Keratinocyte (primary cell): ENCODE data around the gene PLCL1. TPM values are rescaled to one million over a fixed set of nuclear protein-coding genes. Genes with fewer than 3 reads are reported as not detected.

Experiments used
- DNase-seq: peaks from one replicate; pipeline ENCODE4 v3.0.0-alpha.2; 2011; ENCODE audit warnings: low read depth, missing footprints, low spot score
- FAIRE-seq: peaks from 2 replicates; lab custom pipeline; 2011; peaks lifted over from hg19 to GRCh38; lab: Jason Lieb, UNC
- H2AFZ ChIP-seq: 2 replicates; pipeline ENCODE4 v1.6.0; 2012; ENCODE audit warnings: low read length, control low read depth, inconsistent platforms; ENCODE audit not compliant: control insufficient read depth
- H3K27ac ChIP-seq: 2 replicates; pipeline ENCODE4 v1.5.1; 2011; ENCODE audit warnings: low read length; ENCODE audit not compliant: control insufficient read depth, insufficient read depth
- H3K27me3 ChIP-seq: 3 replicates; pipeline ENCODE4 v1.6.0; 2011; ENCODE audit warnings: low read length; ENCODE audit not compliant: control insufficient read depth, insufficient read depth; ENCODE audit errors: extremely low read depth
- H3K36me3 ChIP-seq, 2 experiments: 2 replicates in 1 of 2; 3 replicates in 1 of 2; pipeline ENCODE4 v1.5.1; 2011; ENCODE audit warnings: low read length in 2 of 2, mild to moderate bottlenecking in 1 of 2; ENCODE audit not compliant: control insufficient read depth in 2 of 2, insufficient read depth in 2 of 2; ENCODE audit errors: extremely low read depth in 1 of 2
- H3K4me1 ChIP-seq: 3 replicates; pipeline ENCODE4 v1.5.1; 2011; ENCODE audit warnings: low read length; ENCODE audit not compliant: control insufficient read depth, insufficient read depth; ENCODE audit errors: extremely low read depth
- H3K4me2 ChIP-seq: 3 replicates; pipeline ENCODE4 v1.6.0; 2011; ENCODE audit warnings: low read depth, low read length; ENCODE audit not compliant: control insufficient read depth, insufficient read depth; ENCODE audit errors: extremely low read depth
- H3K4me3 ChIP-seq, 3 experiments: fragments of 200-600 bp in 1 of 3; sonication (generic) in 1 of 3; 2 replicates in 2 of 3; 3 replicates in 1 of 3; pipeline ENCODE4 v1.5.1; 2011 to 2016; ENCODE audit warnings: low read length in 3 of 3, mild to moderate bottlenecking in 3 of 3, control low read depth in 2 of 3, inconsistent platforms in 1 of 3, low read depth in 1 of 3, mixed read lengths in 1 of 3, mixed run types in 1 of 3, moderate library complexity in 1 of 3; ENCODE audit not compliant: control insufficient read depth in 2 of 3, insufficient read depth in 2 of 3; ENCODE audit errors: extremely low read depth in 1 of 3
- H3K79me2 ChIP-seq: 2 replicates; pipeline ENCODE4 v1.6.0; 2012; ENCODE audit warnings: low read length; ENCODE audit not compliant: control insufficient read depth, insufficient read depth
- H3K9ac ChIP-seq: 3 replicates; pipeline ENCODE4 v1.6.0; 2011; ENCODE audit warnings: low read length; ENCODE audit not compliant: control insufficient read depth, insufficient read depth; ENCODE audit errors: extremely low read depth
- H3K9me1 ChIP-seq: 3 replicates; pipeline ENCODE4 v1.6.0; 2011; ENCODE audit warnings: low read length; ENCODE audit not compliant: control insufficient read depth, insufficient read depth; ENCODE audit errors: extremely low read depth
- H3K9me3 ChIP-seq: 2 replicates; pipeline ENCODE4 v1.5.1; 2012; ENCODE audit warnings: low read depth, low read length; ENCODE audit not compliant: control insufficient read depth
- H4K20me1 ChIP-seq: 3 replicates; pipeline ENCODE4 v1.6.0; 2011; ENCODE audit warnings: low read length; ENCODE audit not compliant: control insufficient read depth, insufficient read depth; ENCODE audit errors: extremely low read depth
- EZH2 ChIP-seq: IDR thresholded peaks from one replicate; pipeline ENCODE4 v1.6.1; 2012; ENCODE audit warnings: inconsistent platforms, mild to moderate bottlenecking, low read length, moderate library complexity
- dilution Hi-C: fragments of 300-500 bp; cut with MboI; formaldehyde crosslinking; loops from one replicate; pipeline ENCODE4 v1.7.0; 2020; ENCODE audit warnings: low sequenced_read_pairs; ENCODE audit not compliant: extremely low pct_ligation_motif_present
- polyA plus RNA-seq, 5 experiments: library from polyadenylated mRNA; depleted of rRNA in 3 of 5; stranded (reverse) in 3 of 5; stranded (forward) in 1 of 5; unstranded in 1 of 5; fragments of >200 nt; gene quantifications; 1 replicate in 1 of 5; 2 replicates in 3 of 5; 3 replicates in 1 of 5; pipeline versions ENCODE4 v1.2.1 to v1.2.3, GENCODE V29; 2011 to 2012; ENCODE audit warnings: missing spikeins in 2 of 5, low read depth in 1 of 5, low replicate concordance in 1 of 5
- TF ChIP-seq, protein P1 (sequence below), 3 experiments: IDR thresholded peaks in 1 of 3; conservative IDR thresholded peaks in 1 of 3; optimal IDR thresholded peaks in 1 of 3; 2 replicates in 2 of 3; 3 replicates in 1 of 3; pipeline versions ENCODE3 to v1.5.1; 2011; ENCODE audit warnings: low read length in 3 of 3, mild to moderate bottlenecking in 3 of 3, moderate library complexity in 2 of 3, control low read depth in 1 of 3, inconsistent platforms in 1 of 3; ENCODE audit not compliant: insufficient read depth in 2 of 3; ENCODE audit errors: extremely low read depth in 1 of 3

The PLCL1 gene
- polyA plus RNA-seq, 1 donor (not counting 4 experiments of a cell fraction or from before 2014, with no cell fraction given), result 0.01 TPM

DNA sequence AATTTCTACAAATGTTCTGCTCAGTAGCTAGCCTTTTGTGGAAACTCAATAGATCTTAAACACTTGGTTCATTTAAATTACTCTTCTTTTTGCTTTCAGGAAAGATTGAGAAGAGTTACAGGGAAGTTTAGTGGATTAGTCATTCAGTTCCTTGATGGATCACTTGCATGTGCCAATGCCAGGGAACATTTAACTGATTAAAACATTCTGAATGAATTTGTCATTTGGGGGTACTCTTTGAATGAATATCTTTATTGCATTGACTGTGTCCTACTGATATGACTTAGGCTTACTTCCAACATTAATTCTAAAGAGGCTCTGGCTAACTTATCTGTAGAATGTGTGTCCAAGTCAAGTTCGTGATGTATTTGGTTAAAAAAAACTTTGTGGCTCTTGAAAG, 199.8 kb downstream of the PLCL1 start:
- Histone ChIP-seq H4K20me1 (no peaks in the 10 kb centered on the region), H3K79me2 (no peaks in the 10 kb centered on the region), H3K9ac (no peak overlapping the region), H3K4me3 (no peak overlapping the region), H3K36me3 (no peaks in the 10 kb centered on the region), H3K27ac (no peak overlapping the region), H3K27me3 (no peaks in the 10 kb centered on the region), H3K4me1 (no peaks in the 10 kb centered on the region), H3K9me3 (no peaks in the 10 kb centered on the region), H3K9me1 (no peaks in the 10 kb centered on the region), H2AFZ (no peak overlapping the region), H3K4me2 (no peak overlapping the region)
- dilution Hi-C loops, result no loop called here
- DNase-seq, result no peak
- FAIRE-seq, result no peak
- no peak for TF ChIP-seq EZH2
- TF ChIP-seq, protein P1, sequence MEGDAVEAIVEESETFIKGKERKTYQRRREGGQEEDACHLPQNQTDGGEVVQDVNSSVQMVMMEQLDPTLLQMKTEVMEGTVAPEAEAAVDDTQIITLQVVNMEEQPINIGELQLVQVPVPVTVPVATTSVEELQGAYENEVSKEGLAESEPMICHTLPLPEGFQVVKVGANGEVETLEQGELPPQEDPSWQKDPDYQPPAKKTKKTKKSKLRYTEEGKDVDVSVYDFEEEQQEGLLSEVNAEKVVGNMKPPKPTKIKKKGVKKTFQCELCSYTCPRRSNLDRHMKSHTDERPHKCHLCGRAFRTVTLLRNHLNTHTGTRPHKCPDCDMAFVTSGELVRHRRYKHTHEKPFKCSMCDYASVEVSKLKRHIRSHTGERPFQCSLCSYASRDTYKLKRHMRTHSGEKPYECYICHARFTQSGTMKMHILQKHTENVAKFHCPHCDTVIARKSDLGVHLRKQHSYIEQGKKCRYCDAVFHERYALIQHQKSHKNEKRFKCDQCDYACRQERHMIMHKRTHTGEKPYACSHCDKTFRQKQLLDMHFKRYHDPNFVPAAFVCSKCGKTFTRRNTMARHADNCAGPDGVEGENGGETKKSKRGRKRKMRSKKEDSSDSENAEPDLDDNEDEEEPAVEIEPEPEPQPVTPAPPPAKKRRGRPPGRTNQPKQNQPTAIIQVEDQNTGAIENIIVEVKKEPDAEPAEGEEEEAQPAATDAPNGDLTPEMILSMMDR (optimal IDR thresholded peaks at IDR 0.05 in 1 of 3, IDR thresholded peaks at IDR 0.05 in 1 of 3, conservative IDR thresholded peaks at IDR 0.05 in 1 of 3; ENCODE audit: extremely low read depth in 1 of 3, insufficient read depth in 2 of 3, low read length in 3 of 3), result no peak

- no peaks in the 10 kb centered on the region for H3K36me3 ChIP-seq
- H3K79me2 ChIP-seq, result no peaks in the 10 kb centered on the region
- no peak overlapping the region for H3K9ac ChIP-seq
- H4K20me1 ChIP-seq, result no peaks in the 10 kb centered on the region
- no peak for TF ChIP-seq EZH2
- TF ChIP-seq, protein P1 (optimal IDR thresholded peaks at IDR 0.05 in 1 of 3, IDR thresholded peaks at IDR 0.05 in 1 of 3, conservative IDR thresholded peaks at IDR 0.05 in 1 of 3; ENCODE audit: extremely low read depth in 1 of 3, insufficient read depth in 2 of 3, low read length in 3 of 3), result no peak
- dilution Hi-C loops, result no loop called here
- DNase-seq (no peak), FAIRE-seq (no peak)
- no peak overlapping the region for H3K27ac ChIP-seq
- H3K9me1 ChIP-seq, result no peaks in the 10 kb centered on the region
- no peak overlapping the region for H3K4me2 ChIP-seq
- no peak overlapping the region for H3K4me3 ChIP-seq
- no peak overlapping the region for H2AFZ ChIP-seq
- no peaks in the 10 kb centered on the region for H3K27me3 ChIP-seq
- no peaks in the 10 kb centered on the region for H3K9me3 ChIP-seq
- H3K4me1 ChIP-seq, result no peaks in the 10 kb centered on the region
Measured at GRCh38 chr2:198004921-198005829, 200.8 kb downstream of the PLCL1 start.
